NCI-H128 (cell line): Measurements from ENCODE around the gene SEMA5A.

ENCODE experiments used
- DNase-seq: peaks from one replicate; lab custom pipeline; 2025; ENCODE audit not compliant: unreplicated experiment; lab: John Stamatoyannopoulos, UW

The SEMA5A gene

GRCh38 chr5:9091896-9092662, 453.8 kb downstream of the SEMA5A start:
- DNase-seq: no peak

- DNase-seq: no peak
Measured at GRCh38 chr5:9090381-9091026, 455.4 kb downstream of the SEMA5A start.

- no peak for DNase-seq
Measured at GRCh38 chr5:9089893-9090292, 456.0 kb downstream of the SEMA5A start.

GRCh38 chr5:9082996-9083395, 462.9 kb downstream of the SEMA5A start:
- no peak for DNase-seq

GRCh38 chr5:9072701-9073100, 473.2 kb downstream of the SEMA5A start:
- no peak for DNase-seq

- no peak for DNase-seq
Measured at GRCh38 chr5:9071524-9071923, 474.4 kb downstream of the SEMA5A start.

- no peak for DNase-seq
Measured at GRCh38 chr5:9071074-9071473, 474.8 kb downstream of the SEMA5A start.

GRCh38 chr5:9069650-9070049, 476.2 kb downstream of the SEMA5A start:
- no peak for DNase-seq

- no peak for DNase-seq
Measured at GRCh38 chr5:9067154-9067553, 478.7 kb downstream of the SEMA5A start.

- DNase-seq: no peak
Measured at GRCh38 chr5:9066349-9066748, 479.5 kb downstream of the SEMA5A start.

GRCh38 chr5:9063615-9064245, 482.1 kb downstream of the SEMA5A start:
- DNase-seq: no peak

GRCh38 chr5:9062873-9063272, 483.0 kb downstream of the SEMA5A start:
- DNase-seq: no peak

GRCh38 chr5:9059920-9060691, 485.8 kb downstream of the SEMA5A start:
- no peak for DNase-seq

GRCh38 chr5:9058666-9059065, 487.2 kb downstream of the SEMA5A start:
- no peak for DNase-seq

- DNase-seq: no peak
Measured at GRCh38 chr5:9058161-9058560, 487.7 kb downstream of the SEMA5A start.

- no peak for DNase-seq
Measured at GRCh38 chr5:9057406-9058000, 488.4 kb downstream of the SEMA5A start.

- DNase-seq: no peak
Measured at GRCh38 chr5:9056046-9056445, 489.8 kb downstream of the SEMA5A start.

GRCh38 chr5:9054821-9055589, 490.9 kb downstream of the SEMA5A start:
- DNase-seq: no peak

GRCh38 chr5:9054322-9054721, 491.6 kb downstream of the SEMA5A start:
- no peak for DNase-seq

GRCh38 chr5:9052421-9052820, 493.5 kb downstream of the SEMA5A start:
- no peak for DNase-seq
